Neural progenitor cell (in vitro differentiated cells): ENCODE results near the gene FABP1. TPM values are rescaled to one million over a fixed set of nuclear protein-coding genes. Genes with fewer than 3 reads are reported as not detected.

Source experiments
- DNase-seq: peaks from one replicate; pipeline ENCODE4 v3.0.0-alpha.2; 2016; ENCODE audit warnings: low spot score
- H2AFZ ChIP-seq: fragments of 200-600 bp; sonication (generic); replicated peaks from 2 replicates; pipeline ENCODE4 v1.6.1; 2016; ENCODE audit warnings: antibody characterized with exemption
- H3F3A ChIP-seq: fragments of 200-600 bp; sonication (generic); 2 replicates; pipeline ENCODE4 v1.6.1; 2016; ENCODE audit warnings: antibody characterized with exemption, low read depth
- H3K27ac ChIP-seq: fragments of 200-600 bp; sonication (generic); 2 replicates; pipeline ENCODE4 v1.5.1; 2016; ENCODE audit warnings: mild to moderate bottlenecking
- H3K27me3 ChIP-seq: fragments of 200-600 bp; sonication (generic); 2 replicates; pipeline ENCODE4 v1.6.1; 2016; ENCODE audit warnings: mild to moderate bottlenecking, moderate library complexity
- H3K36me3 ChIP-seq: fragments of 200-600 bp; sonication (generic); 2 replicates; pipeline ENCODE4 v1.5.1; 2016
- H3K4me1 ChIP-seq: fragments of 200-600 bp; sonication (generic); 2 replicates; pipeline ENCODE4 v1.6.1; 2016; ENCODE audit warnings: mixed run types
- H3K4me2 ChIP-seq: fragments of 200-600 bp; sonication (generic); 2 replicates; pipeline ENCODE4 v1.6.1; 2016
- H3K4me3 ChIP-seq: fragments of 200-600 bp; sonication (generic); 2 replicates; pipeline ENCODE4 v1.5.1; 2016
- H3K79me2 ChIP-seq: fragments of 200-600 bp; sonication (generic); 2 replicates; pipeline ENCODE4 v1.6.1; 2016; ENCODE audit warnings: low read depth
- H3K9ac ChIP-seq: fragments of 200-600 bp; sonication (generic); 2 replicates; pipeline ENCODE4 v1.6.1; 2016
- H3K9me3 ChIP-seq: fragments of 200-600 bp; sonication (generic); 2 replicates; pipeline ENCODE4 v1.5.1; 2016; ENCODE audit warnings: low read depth
- H4K20me1 ChIP-seq: fragments of 200-600 bp; sonication (generic); 2 replicates; pipeline ENCODE4 v1.6.1; 2016; ENCODE audit warnings: low read depth
- H3K27ac Mint-ChIP-seq: 3 replicates; pipeline ENCODE4 v1.8.0; 2021; ENCODE audit warnings: mixed read lengths
- H3K27me3 Mint-ChIP-seq: 2 replicates; pipeline ENCODE4 v1.8.0; 2022; ENCODE audit warnings: low read depth, mild to moderate bottlenecking, inconsistent platforms, moderate library complexity, mixed read lengths; ENCODE audit not compliant: insufficient read depth
- H3K36me3 Mint-ChIP-seq: 3 replicates; pipeline ENCODE4 v1.8.0; 2021; ENCODE audit warnings: mixed read lengths
- H3K4me1 Mint-ChIP-seq: 3 replicates; pipeline ENCODE4 v1.8.0; 2021; ENCODE audit warnings: mixed read lengths
- H3K4me3 Mint-ChIP-seq: 3 replicates; pipeline ENCODE4 v1.8.0; 2021; ENCODE audit warnings: mild to moderate bottlenecking, moderate library complexity, mixed read lengths
- H3K9me3 Mint-ChIP-seq: 3 replicates; pipeline ENCODE4 v1.8.0; 2020; ENCODE audit warnings: mixed read lengths
- EZH2 ChIP-seq: fragments of 200-600 bp; sonication (generic); IDR thresholded peaks from 2 replicates; pipeline ENCODE4 v1.6.1; 2017; ENCODE audit warnings: antibody characterized with exemption, mild to moderate bottlenecking, moderate library complexity
- EZH2phosphoT487 ChIP-seq: fragments of 200-600 bp; sonication (generic); IDR thresholded peaks from 2 replicates; pipeline ENCODE4 v1.6.1; 2017; ENCODE audit warnings: antibody characterized with exemption
- total RNA-seq: library from RNA; depleted of rRNA; stranded (reverse); fragments of >200 nt; gene quantifications from 2 replicates; pipeline ENCODE4 v1.2.3, GENCODE V29; 2015; ENCODE audit warnings: low replicate concordance
- TF ChIP-seq, protein P1 (sequence below): fragments of 200-600 bp; sonication (generic); IDR thresholded peaks from 2 replicates; pipeline ENCODE4 v1.5.1; 2017; ENCODE audit warnings: antibody characterized with exemption, mild to moderate bottlenecking

Gene FABP1
- total RNA-seq, 1 donor from 2014 or later: not detected

- Histone ChIP-seq H3K4me3 (no peak overlapping the region), H3K4me2 (no peak overlapping the region), H3K79me2 (no peaks in the 10 kb centered on the region), H4K20me1 (no peaks in the 10 kb centered on the region), H3K27me3 (no peaks in the 10 kb centered on the region), H3K36me3 (no peaks in the 10 kb centered on the region), H3K9me3 (peaks cover 11% of the 10 kb centered on the region), H3F3A (no peaks in the 10 kb centered on the region), H3K27ac (no peak overlapping the region), H3K9ac (no peak overlapping the region), H3K4me1 (no peaks in the 10 kb centered on the region), H2AFZ (no peak overlapping the region)
- Mint-ChIP-seq H3K4me3 (no peak overlapping the region), H3K9me3 (peaks cover 17% of the 10 kb centered on the region), H3K27me3 (no peaks in the 10 kb centered on the region), H3K36me3 (no peaks in the 10 kb centered on the region), H3K27ac (no peak overlapping the region), H3K4me1 (no peaks in the 10 kb centered on the region)
- TF ChIP-seq EZH2phosphoT487 (no peak), EZH2 (no peak)
- TF ChIP-seq, protein P1, sequence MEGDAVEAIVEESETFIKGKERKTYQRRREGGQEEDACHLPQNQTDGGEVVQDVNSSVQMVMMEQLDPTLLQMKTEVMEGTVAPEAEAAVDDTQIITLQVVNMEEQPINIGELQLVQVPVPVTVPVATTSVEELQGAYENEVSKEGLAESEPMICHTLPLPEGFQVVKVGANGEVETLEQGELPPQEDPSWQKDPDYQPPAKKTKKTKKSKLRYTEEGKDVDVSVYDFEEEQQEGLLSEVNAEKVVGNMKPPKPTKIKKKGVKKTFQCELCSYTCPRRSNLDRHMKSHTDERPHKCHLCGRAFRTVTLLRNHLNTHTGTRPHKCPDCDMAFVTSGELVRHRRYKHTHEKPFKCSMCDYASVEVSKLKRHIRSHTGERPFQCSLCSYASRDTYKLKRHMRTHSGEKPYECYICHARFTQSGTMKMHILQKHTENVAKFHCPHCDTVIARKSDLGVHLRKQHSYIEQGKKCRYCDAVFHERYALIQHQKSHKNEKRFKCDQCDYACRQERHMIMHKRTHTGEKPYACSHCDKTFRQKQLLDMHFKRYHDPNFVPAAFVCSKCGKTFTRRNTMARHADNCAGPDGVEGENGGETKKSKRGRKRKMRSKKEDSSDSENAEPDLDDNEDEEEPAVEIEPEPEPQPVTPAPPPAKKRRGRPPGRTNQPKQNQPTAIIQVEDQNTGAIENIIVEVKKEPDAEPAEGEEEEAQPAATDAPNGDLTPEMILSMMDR: no peak
- no peak for DNase-seq
Observed at GRCh38 chr2:88146590-88146989, 18.7 kb upstream of the FABP1 start.

- no peaks in the 10 kb centered on the region for H3F3A ChIP-seq
- no peaks in the 10 kb centered on the region for H3K4me1 ChIP-seq
- H3K27me3 ChIP-seq: no peaks in the 10 kb centered on the region
- H3K4me3 Mint-ChIP-seq: no peak overlapping the region
- H3K36me3 ChIP-seq: no peaks in the 10 kb centered on the region
- no peaks in the 10 kb centered on the region for H3K36me3 Mint-ChIP-seq
- H3K79me2 ChIP-seq: no peaks in the 10 kb centered on the region
- TF ChIP-seq EZH2 (no peak), EZH2phosphoT487 (no peak)
- TF ChIP-seq, protein P1: no peak
- H3K4me1 Mint-ChIP-seq: no peaks in the 10 kb centered on the region
- peaks cover 11% of the 10 kb centered on the region for H3K9me3 ChIP-seq
- H3K4me2 ChIP-seq: no peak overlapping the region
- no peak for DNase-seq
- no peaks in the 10 kb centered on the region for H4K20me1 ChIP-seq
- H3K9me3 Mint-ChIP-seq: peaks cover 18% of the 10 kb centered on the region
- H3K4me3 ChIP-seq: no peak overlapping the region
- H3K27ac ChIP-seq: no peak overlapping the region
- H3K27me3 Mint-ChIP-seq: no peaks in the 10 kb centered on the region
- no peak overlapping the region for H2AFZ ChIP-seq
- no peak overlapping the region for H3K27ac Mint-ChIP-seq
- no peak overlapping the region for H3K9ac ChIP-seq
Observed at GRCh38 chr2:88144914-88145497, 17.1 kb upstream of the FABP1 start.

GRCh38 chr2:88144271-88144670, 16.4 kb upstream of the FABP1 start:
- Histone ChIP-seq H3K4me2 (no peak overlapping the region), H3K4me3 (no peak overlapping the region), H4K20me1 (no peaks in the 10 kb centered on the region), H3K27ac (no peak overlapping the region), H3K27me3 (no peaks in the 10 kb centered on the region), H3K9me3 (peaks cover 8% of the 10 kb centered on the region), H3F3A (no peaks in the 10 kb centered on the region), H2AFZ (no peak overlapping the region), H3K9ac (no peak overlapping the region), H3K4me1 (no peaks in the 10 kb centered on the region), H3K36me3 (no peaks in the 10 kb centered on the region), H3K79me2 (no peaks in the 10 kb centered on the region)
- no peak overlapping the region for H3K4me3 Mint-ChIP-seq
- no peaks in the 10 kb centered on the region for H3K27me3 Mint-ChIP-seq
- DNase-seq: no peak
- H3K36me3 Mint-ChIP-seq: no peaks in the 10 kb centered on the region
- peaks cover 15% of the 10 kb centered on the region for H3K9me3 Mint-ChIP-seq
- TF ChIP-seq EZH2phosphoT487 (no peak), EZH2 (no peak)
- TF ChIP-seq, protein P1: no peak
- H3K27ac Mint-ChIP-seq: no peak overlapping the region
- no peaks in the 10 kb centered on the region for H3K4me1 Mint-ChIP-seq
